GM10266 (cell line): ENCODE measurements around the gene INTS1.
"Not testable (repeated sequence)": the region's sequence is repeated elsewhere in the genome, so short reads cannot be mapped to it uniquely, and the experiment has no call there.

ENCODE experiments used
- DNase-seq: peaks from one replicate; pipeline ENCODE4 v3.0.0; 2012; ENCODE audit errors: extremely low spot score
- CTCF ChIP-seq: IDR thresholded peaks from 2 replicates; pipeline ENCODE4 v1.5.1; 2012; ENCODE audit warnings: mild to moderate bottlenecking, low read depth; ENCODE audit not compliant: control insufficient read depth, insufficient read depth; ENCODE audit errors: missing control alignments

Gene INTS1

GRCh38 chr7:1447112-1447511, 57.1 kb downstream of the INTS1 start:
- TF ChIP-seq CTCF = no peak
- no peak for DNase-seq

- no peak for TF ChIP-seq CTCF
- no peak for DNase-seq
Measured at GRCh38 chr7:1446620-1447032, 57.6 kb downstream of the INTS1 start.

- not testable (repeated sequence) for DNase-seq
Measured at GRCh38 chr7:1446026-1446425, 58.2 kb downstream of the INTS1 start.

GRCh38 chr7:1445341-1445740, 58.8 kb downstream of the INTS1 start:
- TF ChIP-seq CTCF = no peak
- no peak for DNase-seq

- no peak for DNase-seq
- no peak for TF ChIP-seq CTCF
Measured at GRCh38 chr7:1444925-1445322, 59.3 kb downstream of the INTS1 start.

- no peak for DNase-seq
- TF ChIP-seq CTCF = no peak
Measured at GRCh38 chr7:1444214-1444924, 59.8 kb downstream of the INTS1 start.

- DNase-seq = not testable (repeated sequence)
Measured at GRCh38 chr7:1443587-1444200, 60.5 kb downstream of the INTS1 start.

GRCh38 chr7:1442355-1443124, 61.6 kb downstream of the INTS1 start:
- TF ChIP-seq CTCF = no peak
- DNase-seq = no peak
